Measurements from ENCODE around the gene ACACA.

The ACACA gene

GRCh38 chr17:37292429-37293139, 114.1 kb downstream of the ACACA start:
- DNase-seq (ENCODE audit: low spot score): no peak

- DNase-seq (ENCODE audit: low spot score): no peak
Measured at GRCh38 chr17:37291351-37291750, 115.3 kb downstream of the ACACA start.

GRCh38 chr17:37286430-37286829, 120.2 kb downstream of the ACACA start:
- no peak for DNase-seq (ENCODE audit: low spot score)

GRCh38 chr17:37284191-37284590, 122.4 kb downstream of the ACACA start:
- DNase-seq (ENCODE audit: low spot score): no peak

- DNase-seq (ENCODE audit: low spot score): no peak
Measured at GRCh38 chr17:37283414-37283961, 123.1 kb downstream of the ACACA start.

- DNase-seq (ENCODE audit: low spot score): no peak
Measured at GRCh38 chr17:37280841-37281240, 125.8 kb downstream of the ACACA start.

GRCh38 chr17:37278247-37278894, 128.3 kb downstream of the ACACA start:
- DNase-seq (ENCODE audit: low spot score): no peak

- DNase-seq (ENCODE audit: low spot score): no peak
Measured at GRCh38 chr17:37276475-37276874, 130.2 kb downstream of the ACACA start.

- no peak for DNase-seq (ENCODE audit: low spot score)
Measured at GRCh38 chr17:37274461-37274860, 132.2 kb downstream of the ACACA start.

- no peak for DNase-seq (ENCODE audit: low spot score)
Measured at GRCh38 chr17:37273409-37274051, 133.1 kb downstream of the ACACA start.

- no peak for DNase-seq (ENCODE audit: low spot score)
Measured at GRCh38 chr17:37265446-37266173, 141.0 kb downstream of the ACACA start.

- DNase-seq (ENCODE audit: low spot score): no peak
Measured at GRCh38 chr17:37261286-37261685, 145.3 kb downstream of the ACACA start.

GRCh38 chr17:37259030-37259735, 147.5 kb downstream of the ACACA start:
- DNase-seq (ENCODE audit: low spot score): no peak

GRCh38 chr17:37256627-37257026, 150.0 kb downstream of the ACACA start:
- no peak for DNase-seq (ENCODE audit: low spot score)

GRCh38 chr17:37255432-37255831, 151.2 kb downstream of the ACACA start:
- no peak for DNase-seq (ENCODE audit: low spot score)

GRCh38 chr17:37247825-37248224, 158.8 kb downstream of the ACACA start:
- DNase-seq (ENCODE audit: low spot score): no peak

- no peak for DNase-seq (ENCODE audit: low spot score)
Measured at GRCh38 chr17:37246085-37246484, 160.6 kb downstream of the ACACA start.

GRCh38 chr17:37240381-37240780, 166.3 kb downstream of the ACACA start:
- no peak for DNase-seq (ENCODE audit: low spot score)

- peak; percentile 4 for DNase-seq (ENCODE audit: low spot score)
Measured at GRCh38 chr17:37239690-37240334, 166.8 kb downstream of the ACACA start.

- no peak for DNase-seq (ENCODE audit: low spot score)
Measured at GRCh38 chr17:37234106-37234505, 172.5 kb downstream of the ACACA start.

GRCh38 chr17:37233036-37233435, 173.6 kb downstream of the ACACA start:
- no peak for DNase-seq (ENCODE audit: low spot score)

Data from activated CD4-positive, alpha-beta T cell treated with anti-CD3 and anti-CD28 coated beads, Interleukin-2, Interleukin-4, amounts not matched to agents 100 ng/mL and 50 ng/mL, durations not matched to agents 16 hours and 8 hours (primary cell).